Neural cell (in vitro differentiated cells): ENCODE results near the gene CACNA1C. TPM values are rescaled to one million over a fixed set of nuclear protein-coding genes. Genes with fewer than 3 reads are reported as not detected.

Source experiments
- H2AFZ ChIP-seq: fragments of 200-600, 300-800 bp; sonication (generic), shearing (Covaris generic); 2 replicates; pipeline ENCODE4 v1.6.0; 2014; ENCODE audit warnings: low read depth, mild to moderate bottlenecking, antibody characterized with exemption, low read length, moderate library complexity
- H3F3A ChIP-seq: fragments of 200-600 bp; shearing (Covaris generic); 2 replicates; pipeline ENCODE4 v1.6.1; 2016; ENCODE audit warnings: mild to moderate bottlenecking, moderate library complexity, mixed read lengths, antibody characterized with exemption, low read length; ENCODE audit not compliant: insufficient read depth, poor library complexity, severe bottlenecking
- H3K27ac ChIP-seq: fragments of 200-600, 300-800 bp; sonication (generic), shearing (Covaris generic); 2 replicates; pipeline ENCODE4 v1.5.1; 2014; ENCODE audit warnings: mild to moderate bottlenecking, low read length, moderate library complexity
- H3K27me3 ChIP-seq: fragments of 300-800, 200-600 bp; sonication (generic), shearing (Covaris generic); 2 replicates; pipeline ENCODE4 v1.6.0; 2014; ENCODE audit warnings: mild to moderate bottlenecking, low read depth, low read length, moderate library complexity; ENCODE audit not compliant: insufficient read depth
- H3K36me3 ChIP-seq: fragments of 300-800, 200-600 bp; sonication (generic), shearing (Covaris generic); 2 replicates; pipeline ENCODE4 v1.5.1; 2014; ENCODE audit warnings: mild to moderate bottlenecking, antibody characterized with exemption, low read length, moderate library complexity; ENCODE audit not compliant: insufficient read depth
- H3K4me2 ChIP-seq: fragments of 300-800, 200-600 bp; sonication (generic), shearing (Covaris generic); 2 replicates; pipeline ENCODE4 v1.6.0; 2014; ENCODE audit warnings: mild to moderate bottlenecking, low read length
- H3K4me3 ChIP-seq: fragments of 300-800, 200-600 bp; sonication (generic), shearing (Covaris generic); 2 replicates; pipeline ENCODE4 v1.5.1; 2014; ENCODE audit warnings: mild to moderate bottlenecking, low read length, moderate library complexity
- H3K79me2 ChIP-seq: fragments of 200-600 bp; shearing (Covaris generic); replicated peaks from 2 replicates; pipeline ENCODE4 v1.6.0; 2014; ENCODE audit warnings: mild to moderate bottlenecking, low read length, moderate library complexity; ENCODE audit not compliant: insufficient read depth
- H3K9ac ChIP-seq: fragments of 300-800, 200-600 bp; sonication (generic), shearing (Covaris generic); 2 replicates; pipeline ENCODE4 v1.6.1; 2016; ENCODE audit warnings: mild to moderate bottlenecking, low read length, mixed read lengths
- H3K9me2 ChIP-seq: fragments of 200-600 bp; shearing (Covaris generic); 2 replicates; pipeline ENCODE4 v1.6.1; 2016; ENCODE audit warnings: mild to moderate bottlenecking, low read length, mixed read lengths; ENCODE audit not compliant: insufficient read depth
- H3K9me3 ChIP-seq: fragments of 200-600, 300-800 bp; sonication (generic), shearing (Covaris generic); 2 replicates; pipeline ENCODE4 v1.6.1; 2016; ENCODE audit warnings: mild to moderate bottlenecking, mixed run types, low read length, moderate library complexity, mixed read lengths
- H4K20me1 ChIP-seq: fragments of 200-600 bp; shearing (Covaris generic); 2 replicates; pipeline ENCODE4 v1.6.1; 2016; ENCODE audit warnings: mild to moderate bottlenecking, mixed run types; ENCODE audit not compliant: insufficient read depth
- EP300 ChIP-seq: fragments of 450-650 bp; conservative IDR thresholded peaks from 2 replicates; pipeline ENCODE4 v1.6.1; 2014; ENCODE audit warnings: antibody characterized with exemption, mild to moderate bottlenecking, moderate library complexity; ENCODE audit not compliant: poor library complexity, severe bottlenecking
- EZH2 ChIP-seq: fragments of 200-600, 300-800 bp; shearing (Covaris generic), sonication (generic); IDR thresholded peaks from 2 replicates; pipeline ENCODE4 v1.6.1; 2014; ENCODE audit warnings: antibody characterized with exemption, low read length, borderline replicate concordance, mild to moderate bottlenecking; ENCODE audit not compliant: insufficient read depth, poor library complexity, severe bottlenecking
- MXI1 ChIP-seq: fragments of 450-650 bp; conservative IDR thresholded peaks from 2 replicates; pipeline ENCODE4 v1.6.1; 2014; ENCODE audit warnings: antibody characterized with exemption, mild to moderate bottlenecking; ENCODE audit not compliant: poor library complexity, severe bottlenecking
- POLR2AphosphoS5 ChIP-seq: IDR thresholded peaks from 2 replicates; pipeline ENCODE4 v1.6.1; 2012
- RAD21 ChIP-seq: fragments of 450-650 bp; conservative IDR thresholded peaks from 2 replicates; pipeline ENCODE4 v1.6.1; 2014; ENCODE audit warnings: antibody characterized with exemption, mild to moderate bottlenecking, moderate library complexity
- SMC3 ChIP-seq: fragments of 450-650 bp; conservative IDR thresholded peaks from 2 replicates; pipeline ENCODE4 v1.6.1; 2014; ENCODE audit warnings: antibody characterized with exemption, mild to moderate bottlenecking, moderate library complexity; ENCODE audit not compliant: poor library complexity
- TAF1 ChIP-seq: IDR thresholded peaks from 2 replicates; pipeline ENCODE4 v1.6.1; 2012; ENCODE audit warnings: low read depth
- polyA plus RNA-seq: library from polyadenylated mRNA; depleted of rRNA; stranded (reverse); fragments of >200 nt; gene quantifications from 2 replicates; pipeline ENCODE4 v1.2.3, GENCODE V29; 2014
- TF ChIP-seq, protein P1 (sequence below): fragments of 450-650 bp; IDR thresholded peaks from 2 replicates; pipeline ENCODE4 v1.5.1; 2014; ENCODE audit warnings: antibody characterized with exemption, mild to moderate bottlenecking, moderate library complexity; ENCODE audit not compliant: poor library complexity, severe bottlenecking
- TF ChIP-seq, protein P2 (sequence below): IDR thresholded peaks from 2 replicates; pipeline ENCODE4 v1.6.1; 2012; ENCODE audit warnings: borderline replicate concordance

CACNA1C gene
- polyA plus RNA-seq, 1 donor from 2014 or later, result 9.7 TPM

DNA sequence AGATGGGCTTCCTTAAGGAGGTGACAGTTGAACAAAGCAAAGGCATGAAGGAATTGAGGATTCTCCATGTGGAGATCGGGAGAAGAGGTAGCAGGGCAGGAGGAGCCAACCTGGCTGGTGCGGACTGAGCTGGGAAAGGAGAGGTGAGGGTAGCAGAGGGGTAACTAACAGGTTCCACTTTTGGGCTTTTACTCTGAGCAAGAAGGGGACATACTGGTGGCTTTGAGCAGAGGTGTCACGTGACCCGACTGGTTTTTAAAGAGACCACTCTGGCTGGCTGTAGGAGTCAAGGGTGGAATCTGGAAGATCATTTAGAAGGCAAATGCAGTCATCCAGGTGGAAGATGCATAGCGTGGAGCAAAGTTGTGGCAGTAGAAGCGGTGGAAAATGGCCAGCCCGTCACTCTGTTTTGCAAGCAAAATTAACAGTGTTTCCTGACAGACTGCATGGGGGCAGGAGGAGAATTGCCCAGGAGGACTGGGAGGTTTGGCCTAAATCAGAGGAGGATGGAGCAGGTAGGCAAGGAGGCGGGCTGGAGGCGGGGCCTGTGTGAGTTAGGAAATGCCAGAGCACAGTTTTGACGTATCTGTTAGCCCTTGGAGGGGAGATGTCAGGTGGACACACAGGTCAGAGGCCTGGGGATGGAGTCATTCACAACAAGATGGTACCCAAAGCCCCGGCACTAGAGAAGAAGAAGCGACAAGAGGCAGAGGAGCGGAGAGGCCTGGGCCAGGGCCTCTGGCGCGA is 585.7 kb downstream of the CACNA1C start:
- no peaks in the 10 kb centered on the region for H3K9me3 ChIP-seq
- H3K4me2 ChIP-seq, result no peak overlapping the region
- TF ChIP-seq EZH2 (no peak), SMC3 (no peak), EP300 (no peak), POLR2AphosphoS5 (no peak), MXI1 (no peak), TAF1 (no peak), RAD21 (no peak)
- TF ChIP-seq, protein P1, sequence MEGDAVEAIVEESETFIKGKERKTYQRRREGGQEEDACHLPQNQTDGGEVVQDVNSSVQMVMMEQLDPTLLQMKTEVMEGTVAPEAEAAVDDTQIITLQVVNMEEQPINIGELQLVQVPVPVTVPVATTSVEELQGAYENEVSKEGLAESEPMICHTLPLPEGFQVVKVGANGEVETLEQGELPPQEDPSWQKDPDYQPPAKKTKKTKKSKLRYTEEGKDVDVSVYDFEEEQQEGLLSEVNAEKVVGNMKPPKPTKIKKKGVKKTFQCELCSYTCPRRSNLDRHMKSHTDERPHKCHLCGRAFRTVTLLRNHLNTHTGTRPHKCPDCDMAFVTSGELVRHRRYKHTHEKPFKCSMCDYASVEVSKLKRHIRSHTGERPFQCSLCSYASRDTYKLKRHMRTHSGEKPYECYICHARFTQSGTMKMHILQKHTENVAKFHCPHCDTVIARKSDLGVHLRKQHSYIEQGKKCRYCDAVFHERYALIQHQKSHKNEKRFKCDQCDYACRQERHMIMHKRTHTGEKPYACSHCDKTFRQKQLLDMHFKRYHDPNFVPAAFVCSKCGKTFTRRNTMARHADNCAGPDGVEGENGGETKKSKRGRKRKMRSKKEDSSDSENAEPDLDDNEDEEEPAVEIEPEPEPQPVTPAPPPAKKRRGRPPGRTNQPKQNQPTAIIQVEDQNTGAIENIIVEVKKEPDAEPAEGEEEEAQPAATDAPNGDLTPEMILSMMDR, result no peak
- TF ChIP-seq, protein P2, sequence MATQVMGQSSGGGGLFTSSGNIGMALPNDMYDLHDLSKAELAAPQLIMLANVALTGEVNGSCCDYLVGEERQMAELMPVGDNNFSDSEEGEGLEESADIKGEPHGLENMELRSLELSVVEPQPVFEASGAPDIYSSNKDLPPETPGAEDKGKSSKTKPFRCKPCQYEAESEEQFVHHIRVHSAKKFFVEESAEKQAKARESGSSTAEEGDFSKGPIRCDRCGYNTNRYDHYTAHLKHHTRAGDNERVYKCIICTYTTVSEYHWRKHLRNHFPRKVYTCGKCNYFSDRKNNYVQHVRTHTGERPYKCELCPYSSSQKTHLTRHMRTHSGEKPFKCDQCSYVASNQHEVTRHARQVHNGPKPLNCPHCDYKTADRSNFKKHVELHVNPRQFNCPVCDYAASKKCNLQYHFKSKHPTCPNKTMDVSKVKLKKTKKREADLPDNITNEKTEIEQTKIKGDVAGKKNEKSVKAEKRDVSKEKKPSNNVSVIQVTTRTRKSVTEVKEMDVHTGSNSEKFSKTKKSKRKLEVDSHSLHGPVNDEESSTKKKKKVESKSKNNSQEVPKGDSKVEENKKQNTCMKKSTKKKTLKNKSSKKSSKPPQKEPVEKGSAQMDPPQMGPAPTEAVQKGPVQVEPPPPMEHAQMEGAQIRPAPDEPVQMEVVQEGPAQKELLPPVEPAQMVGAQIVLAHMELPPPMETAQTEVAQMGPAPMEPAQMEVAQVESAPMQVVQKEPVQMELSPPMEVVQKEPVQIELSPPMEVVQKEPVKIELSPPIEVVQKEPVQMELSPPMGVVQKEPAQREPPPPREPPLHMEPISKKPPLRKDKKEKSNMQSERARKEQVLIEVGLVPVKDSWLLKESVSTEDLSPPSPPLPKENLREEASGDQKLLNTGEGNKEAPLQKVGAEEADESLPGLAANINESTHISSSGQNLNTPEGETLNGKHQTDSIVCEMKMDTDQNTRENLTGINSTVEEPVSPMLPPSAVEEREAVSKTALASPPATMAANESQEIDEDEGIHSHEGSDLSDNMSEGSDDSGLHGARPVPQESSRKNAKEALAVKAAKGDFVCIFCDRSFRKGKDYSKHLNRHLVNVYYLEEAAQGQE, result no peak
- H3K9me2 ChIP-seq, result no peaks in the 10 kb centered on the region
- no peaks in the 10 kb centered on the region for H3F3A ChIP-seq
- H3K4me3 ChIP-seq, result no peak overlapping the region
- H3K36me3 ChIP-seq, result peaks cover 6% of the 10 kb centered on the region
- H3K79me2 ChIP-seq, result no peaks in the 10 kb centered on the region
- no peak overlapping the region for H3K9ac ChIP-seq
- H3K27me3 ChIP-seq, result no peaks in the 10 kb centered on the region
- no peak overlapping the region for H3K27ac ChIP-seq
- H4K20me1 ChIP-seq, result no peaks in the 10 kb centered on the region
- H2AFZ ChIP-seq, result no peak overlapping the region

DNA sequence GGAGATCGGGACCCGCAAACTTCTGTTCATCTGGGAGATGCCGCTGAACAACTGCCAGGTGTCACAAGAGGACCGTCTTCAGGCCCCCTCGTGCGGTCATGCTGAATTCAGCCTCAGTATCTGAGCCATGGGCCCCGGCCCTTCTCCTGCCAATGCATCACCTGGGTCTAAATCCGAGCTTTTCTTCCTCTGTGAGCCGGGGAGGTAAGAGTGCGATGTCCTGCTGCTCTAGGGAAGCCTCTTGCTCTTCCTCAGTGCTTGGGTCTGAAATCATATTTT is 586.2 kb downstream of the CACNA1C start:
- Histone ChIP-seq H2AFZ (no peak overlapping the region), H3K9ac (no peak overlapping the region)

More for the DNA sequence above, 586.2 kb downstream of the CACNA1C start:
- Histone ChIP-seq H3K27ac (no peak overlapping the region), H3K4me2 (no peak overlapping the region), H3K79me2 (no peaks in the 10 kb centered on the region), H3K36me3 (peaks cover 5% of the 10 kb centered on the region), H3F3A (no peaks in the 10 kb centered on the region), H4K20me1 (no peaks in the 10 kb centered on the region), H3K9me3 (no peaks in the 10 kb centered on the region), H3K4me3 (no peak overlapping the region), H3K9me2 (no peaks in the 10 kb centered on the region), H3K27me3 (no peaks in the 10 kb centered on the region)
- TF ChIP-seq, protein P2, result no peak
- TF ChIP-seq EZH2 (no peak), TAF1 (no peak), RAD21 (no peak), MXI1 (no peak), POLR2AphosphoS5 (no peak), SMC3 (no peak), EP300 (no peak)
- TF ChIP-seq, protein P1, result no peak
